Left kidney (tissue), 8 donors: Measurements from ENCODE around the gene CKAP2. TPM values are rescaled to one million over a fixed set of nuclear protein-coding genes. Genes with fewer than 3 reads are reported as not detected.
A peak's percentile ranks its signal among the peaks of the same experiment; 100 is the strongest.
"Not testable (repeated sequence)": the region's sequence is repeated elsewhere in the genome, so short reads cannot be mapped to it uniquely, and the experiment has no call there.

Experiments
- DNase-seq: peaks from one replicate; pipeline ENCODE4 v3.0.0-alpha.2; 2013
- long read RNA-seq, 8 donors: transcript quantifications; one replicate each; lab custom pipeline, GENCODE V29; 2026
- polyA plus RNA-seq: library from polyadenylated mRNA; unstranded; fragments of 120-200 nt; gene quantifications from one replicate; pipeline ENCODE4 v1.2.1, GENCODE V29; 2013; ENCODE audit not compliant: insufficient read length

The CKAP2 gene, protein sequence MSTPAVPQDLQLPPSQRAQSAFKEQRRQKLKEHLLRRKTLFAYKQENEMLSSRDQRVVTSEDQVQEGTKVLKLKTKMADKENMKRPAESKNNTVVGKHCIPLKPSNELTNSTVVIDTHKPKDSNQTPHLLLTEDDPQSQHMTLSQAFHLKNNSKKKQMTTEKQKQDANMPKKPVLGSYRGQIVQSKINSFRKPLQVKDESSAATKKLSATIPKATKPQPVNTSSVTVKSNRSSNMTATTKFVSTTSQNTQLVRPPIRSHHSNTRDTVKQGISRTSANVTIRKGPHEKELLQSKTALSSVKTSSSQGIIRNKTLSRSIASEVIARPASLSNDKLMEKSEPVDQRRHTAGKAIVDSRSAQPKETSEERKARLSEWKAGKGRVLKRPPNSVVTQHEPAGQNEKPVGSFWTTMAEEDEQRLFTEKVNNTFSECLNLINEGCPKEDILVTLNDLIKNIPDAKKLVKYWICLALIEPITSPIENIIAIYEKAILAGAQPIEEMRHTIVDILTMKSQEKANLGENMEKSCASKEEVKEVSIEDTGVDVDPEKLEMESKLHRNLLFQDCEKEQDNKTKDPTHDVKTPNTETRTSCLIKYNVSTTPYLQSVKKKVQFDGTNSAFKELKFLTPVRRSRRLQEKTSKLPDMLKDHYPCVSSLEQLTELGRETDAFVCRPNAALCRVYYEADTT
- 98.3 TPM for polyA plus RNA-seq
- long read RNA-seq, donor 1, partial matches to known transcripts: 19 of 23 reads
- long read RNA-seq, donor 1, other reads (novel, unspliced or antisense): 0 of 23 reads
- long read RNA-seq, donor 2, partial matches to known transcripts: 12 of 18 reads
- long read RNA-seq, donor 2, other reads (novel, unspliced or antisense): 0 of 18 reads
- long read RNA-seq, donor 3, partial matches to known transcripts: 0 of 9 reads
- long read RNA-seq, donor 3, other reads (novel, unspliced or antisense): 0 of 9 reads
- long read RNA-seq, donor 4, partial matches to known transcripts: 0 of 1 reads
- long read RNA-seq, donor 4, other reads (novel, unspliced or antisense): 0 of 1 reads
- long read RNA-seq, donor 5, transcript CKAP2-201 (9 exons, 3,375 nt): major isoform, 12 of 26 reads
- long read RNA-seq, donor 5, partial matches to known transcripts: 10 of 26 reads
- long read RNA-seq, donor 5, other reads (novel, unspliced or antisense): 0 of 26 reads
- long read RNA-seq, donor 6, partial matches to known transcripts: 16 of 19 reads
- long read RNA-seq, donor 6, other reads (novel, unspliced or antisense): 0 of 19 reads
- long read RNA-seq, donor 7, transcript CKAP2-201 (9 exons, 3,375 nt): major isoform, 6 of 79 reads
- long read RNA-seq, donor 7, partial matches to known transcripts: 62 of 79 reads
- long read RNA-seq, donor 7, other reads (novel, unspliced or antisense): 0 of 79 reads
- long read RNA-seq, donor 8, partial matches to known transcripts: 0 of 5 reads
- long read RNA-seq, donor 8, other reads (novel, unspliced or antisense): 0 of 5 reads

DNA sequence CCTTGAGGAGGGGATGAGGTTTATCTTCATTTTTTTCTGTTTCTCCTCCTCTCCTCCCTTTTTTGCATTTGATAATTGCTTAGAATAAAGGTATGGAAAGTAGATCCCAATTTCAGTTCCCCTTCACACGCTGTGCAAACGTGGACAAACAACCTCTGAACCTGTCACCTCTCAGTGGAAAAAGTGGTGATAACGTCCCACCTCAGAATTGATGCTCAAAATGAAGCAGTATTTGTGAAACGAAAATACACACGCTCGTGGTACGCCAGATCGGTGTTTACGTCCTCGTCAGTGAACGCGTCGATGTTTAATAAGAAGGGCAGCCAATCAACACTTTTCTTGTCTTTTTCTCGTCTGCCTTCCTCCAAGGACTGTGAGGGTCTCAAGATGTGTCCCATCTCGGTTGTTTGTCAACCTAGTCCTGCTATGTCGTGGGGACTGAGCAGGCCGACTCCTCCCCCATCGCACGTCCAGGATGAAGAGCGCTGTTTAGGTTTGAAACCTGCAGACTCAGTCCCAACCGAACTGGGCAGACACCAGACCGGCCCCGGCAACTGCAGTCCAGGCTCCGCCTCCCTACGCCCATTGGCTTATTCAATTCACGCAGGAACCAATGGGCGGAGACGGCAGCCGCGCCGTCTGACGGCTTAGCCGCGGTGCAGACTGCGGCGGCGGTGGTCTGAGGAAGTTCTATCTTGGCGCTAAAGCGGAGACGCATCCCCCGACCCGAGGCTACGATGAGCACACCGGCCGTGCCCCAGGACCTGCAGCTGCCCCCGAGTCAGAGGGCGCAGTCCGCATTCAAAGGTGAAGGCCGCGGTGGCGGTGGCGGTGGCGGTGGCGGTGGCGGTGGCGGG is at the start of gene CKAP2:
CKAP2 (plus strand) TSS at position 659 of the 857 bp plus-strand sequence; CDS start at position 738, 79 bp downstream.
- DNase-seq: peak; percentile 93

DNA sequence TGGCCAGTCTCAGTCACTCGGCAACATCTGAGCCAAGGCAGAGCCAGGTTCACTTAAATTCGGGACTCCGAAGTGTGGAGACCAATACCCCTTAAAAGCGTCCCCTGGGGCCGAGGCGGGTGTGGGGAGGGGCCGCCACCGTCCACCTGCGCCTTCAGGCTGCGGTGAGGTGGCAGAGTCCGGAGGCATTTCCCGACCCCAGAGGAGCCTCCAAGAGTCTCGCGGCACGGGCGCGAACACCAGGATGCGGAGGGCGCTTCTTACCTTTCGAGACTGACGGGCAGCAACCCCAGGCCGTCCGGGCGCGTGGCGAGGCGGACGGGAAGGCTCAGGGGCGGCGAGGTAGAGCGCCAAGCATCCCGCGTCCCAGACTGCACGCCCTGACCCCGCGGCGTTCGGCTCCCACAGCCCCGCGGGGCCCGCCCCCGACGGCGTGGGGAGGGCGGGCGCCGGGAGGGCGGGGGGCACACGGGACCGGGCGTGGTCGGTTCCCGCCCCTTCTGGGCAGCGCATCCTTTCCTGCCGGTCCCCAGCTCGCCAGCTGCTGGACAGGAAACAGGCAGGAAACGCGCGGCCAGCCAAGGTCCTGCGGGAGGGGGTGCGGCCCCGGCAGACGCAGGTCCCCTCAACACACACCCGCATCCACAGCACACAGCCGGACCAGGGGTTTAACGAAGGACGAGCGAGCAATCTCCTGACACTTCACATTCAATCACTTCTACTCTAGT is 49.3 kb upstream of the CKAP2 start, which contains the start of gene THSD1:
THSD1 (minus strand) TSS at position 406 of the 728 bp plus-strand sequence. CDS start 3,572 bp downstream, outside the sequence.
- peak; percentile 13 for DNase-seq

DNA sequence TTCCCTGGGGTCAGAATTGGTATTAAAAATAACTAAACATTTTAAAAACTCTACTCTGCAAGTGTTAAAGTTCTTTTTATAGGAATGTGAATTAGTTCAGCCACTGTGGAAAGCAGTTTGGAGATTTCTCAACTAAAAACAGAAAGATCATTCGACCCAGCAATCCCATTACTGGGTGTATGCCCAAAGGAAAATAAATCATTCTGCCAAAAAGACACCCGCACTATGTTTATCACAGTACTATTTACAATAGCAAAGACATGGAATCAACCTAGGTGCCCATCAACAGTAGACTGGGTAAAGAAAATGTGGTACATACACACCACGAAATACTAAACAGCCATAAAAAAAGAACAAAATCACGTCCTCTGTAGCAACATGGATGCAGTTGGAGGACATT is 48.6 kb upstream of the CKAP2 start:
- DNase-seq: no peak

DNA sequence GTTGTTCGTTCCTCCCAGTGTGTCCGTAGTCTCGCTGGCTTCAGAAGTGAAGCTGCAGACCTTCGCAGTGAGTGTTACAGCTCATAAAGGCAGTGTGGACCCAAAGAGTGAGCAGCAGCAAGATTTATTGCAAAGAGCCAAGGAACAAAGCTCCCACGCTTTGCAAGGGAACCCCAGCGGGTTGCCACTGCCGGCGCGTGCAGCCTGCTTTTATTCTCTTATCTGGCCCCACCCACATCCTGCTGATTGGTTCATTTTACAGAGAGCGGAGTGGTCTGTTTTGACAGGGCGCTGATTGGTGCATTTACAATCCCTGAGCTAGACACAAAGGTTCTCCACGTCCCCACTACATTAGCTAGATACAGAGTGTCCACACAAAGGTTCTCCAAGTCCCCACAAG is 47.8 kb upstream of the CKAP2 start:
- DNase-seq: not testable (repeated sequence)

- not testable (repeated sequence) for DNase-seq
Observed at GRCh38 chr13:52408071-52408658, 47.1 kb upstream of the CKAP2 start.

DNA sequence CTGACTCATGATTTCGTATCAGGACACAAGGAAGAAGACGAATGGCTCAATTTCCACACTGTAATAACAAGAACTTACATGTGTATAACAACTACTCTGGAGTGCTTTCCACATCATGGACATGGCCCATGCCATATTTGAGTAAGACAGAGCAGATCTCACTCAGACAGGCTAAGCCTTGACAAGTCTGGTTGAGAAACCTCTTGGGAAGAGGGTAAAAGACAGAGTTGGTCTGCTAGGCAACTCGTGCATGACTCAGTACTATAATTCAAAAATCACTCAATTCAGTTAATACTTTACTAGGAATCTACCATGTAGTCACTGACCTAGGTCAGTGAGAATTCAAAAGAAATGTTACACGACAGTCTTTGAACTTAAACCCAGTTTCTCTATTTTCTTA is 43.6 kb upstream of the CKAP2 start:
- DNase-seq: no peak

DNA sequence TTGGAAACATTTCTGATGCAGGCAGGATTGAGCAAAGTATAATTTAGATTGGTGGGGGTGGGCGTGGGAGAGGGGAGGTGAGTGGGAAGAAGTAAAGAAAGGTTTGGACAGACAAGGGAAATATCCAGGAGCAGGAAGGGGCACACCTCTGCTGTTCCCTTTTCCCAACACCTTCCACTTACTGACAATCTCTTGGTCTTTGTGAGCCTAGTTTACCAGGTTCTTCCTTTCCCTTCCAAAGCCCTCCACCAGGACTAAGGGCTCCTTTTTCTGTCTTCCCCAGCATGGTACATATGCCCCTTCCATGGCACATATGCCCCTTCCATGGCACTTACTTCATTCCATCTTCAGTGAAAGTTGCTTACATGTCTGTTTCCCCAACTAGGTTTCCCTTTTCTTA is 43.1 kb upstream of the CKAP2 start:
- no peak for DNase-seq

DNA sequence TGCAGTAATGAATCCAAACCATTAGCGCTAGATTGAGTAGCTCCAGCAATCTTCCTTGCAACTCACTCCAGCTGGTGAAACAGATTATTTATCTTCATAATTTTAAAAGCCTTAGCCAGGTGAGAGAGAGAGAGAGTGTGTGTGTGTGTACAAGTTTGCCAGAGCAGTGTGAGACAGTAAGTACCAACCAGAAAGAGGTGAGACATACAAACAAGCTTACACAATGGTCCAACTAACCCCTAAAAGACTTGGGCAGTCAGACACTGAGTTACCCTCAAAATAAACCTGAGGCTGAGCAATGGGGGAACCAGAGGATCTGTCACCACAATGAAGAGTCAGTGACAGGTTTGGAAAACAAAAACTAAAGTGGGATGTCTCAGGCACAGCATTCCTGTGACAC is 41.2 kb upstream of the CKAP2 start:
- DNase-seq: no peak

DNA sequence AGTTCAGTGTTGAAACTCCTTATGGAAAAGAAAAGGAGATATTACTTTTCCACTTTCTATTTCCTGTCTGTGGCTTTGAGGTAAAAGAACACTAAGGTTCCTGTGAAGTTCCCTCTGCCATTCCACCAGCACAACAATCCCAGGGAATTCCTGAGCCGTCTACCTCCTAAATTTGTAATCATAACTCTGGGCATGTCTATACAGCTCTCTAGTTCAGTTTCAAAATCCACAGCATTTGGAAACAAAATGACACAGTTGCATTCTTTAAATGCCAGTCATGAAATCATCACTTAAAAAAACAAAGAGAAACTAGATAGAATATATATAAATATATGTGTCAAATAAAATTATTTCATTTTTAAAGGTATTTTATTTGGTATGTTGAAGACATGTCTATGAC is 40.3 kb upstream of the CKAP2 start:
- DNase-seq: no peak

GRCh38 chr13:52419080-52419479 is 36.2 kb upstream of the CKAP2 start:
- no peak for DNase-seq

DNA sequence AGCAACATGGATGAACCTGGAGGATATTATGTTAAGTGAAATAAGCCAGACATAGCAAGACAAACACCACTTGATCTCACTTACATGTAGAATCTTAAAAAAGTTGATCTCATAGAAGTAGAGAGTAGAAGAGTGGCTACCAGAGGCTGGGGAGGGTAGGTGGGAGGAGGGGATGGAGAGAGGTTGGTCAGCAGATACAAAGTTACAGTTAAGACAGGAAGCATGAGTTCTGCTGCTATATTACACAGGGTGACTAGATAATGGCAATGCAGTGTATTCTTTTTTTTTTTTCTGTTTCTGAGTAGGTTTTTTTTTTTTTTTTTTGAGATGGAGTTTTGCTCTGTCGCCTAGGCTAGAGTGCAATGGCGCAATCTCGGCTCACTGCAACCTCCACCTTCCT is 34.1 kb upstream of the CKAP2 start:
- no peak for DNase-seq

DNA sequence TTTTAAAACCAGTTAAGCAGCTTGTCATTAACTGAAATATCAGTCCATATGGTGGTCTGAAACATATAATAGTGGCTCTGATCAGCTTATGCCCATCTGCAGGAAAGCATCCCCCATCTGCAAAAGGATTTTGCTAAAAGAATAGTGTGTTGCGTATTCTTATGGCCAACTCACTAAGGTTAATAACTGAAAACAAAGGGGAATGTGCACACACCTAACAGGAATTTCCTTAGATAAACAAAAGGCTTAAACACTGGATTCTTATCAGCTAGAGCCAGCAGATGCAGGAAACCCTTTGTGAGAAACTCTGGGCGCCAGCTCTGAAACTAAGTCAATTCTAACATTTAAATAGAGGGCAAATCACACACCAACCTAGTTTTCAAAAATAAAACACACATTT is 27.0 kb upstream of the CKAP2 start:
- DNase-seq: no peak

GRCh38 chr13:52432456-52432855 is 22.8 kb upstream of the CKAP2 start:
- no peak for DNase-seq

DNA sequence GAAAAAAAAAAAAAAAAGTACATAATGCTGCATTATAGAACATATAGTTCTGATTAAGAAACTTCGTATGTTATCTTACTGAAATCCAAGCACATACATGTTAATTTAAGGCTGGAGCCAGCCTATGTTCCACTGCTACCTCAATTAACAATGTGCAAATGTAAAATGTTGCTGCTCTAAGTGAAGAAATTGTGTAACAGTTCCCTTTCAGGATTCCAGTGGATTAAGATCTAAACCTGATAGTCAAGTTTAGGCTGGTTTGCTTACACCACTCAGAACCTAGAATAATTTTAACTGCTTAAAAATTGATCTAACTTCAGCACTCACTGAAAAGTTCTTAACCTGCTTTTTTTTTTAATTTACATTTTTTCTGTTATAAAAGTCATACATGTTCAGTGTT is 9.0 kb upstream of the CKAP2 start:
- DNase-seq: no peak

GRCh38 chr13:52447354-52447753 is 7.9 kb upstream of the CKAP2 start:
- DNase-seq: no peak

GRCh38 chr13:52447815-52448552 is 7.3 kb upstream of the CKAP2 start:
- no peak for DNase-seq

GRCh38 chr13:52449331-52450011 is 5.8 kb upstream of the CKAP2 start:
- DNase-seq: no peak
